ENCODE measurements around the gene TRPC4. TPM values are rescaled to one million over a fixed set of nuclear protein-coding genes. Genes with fewer than 3 reads are reported as not detected.

TRPC4 gene
- total RNA-seq, 1 experiment from 2014 or later: 0.22 TPM

- H3K36me3 ChIP-seq (ENCODE audit: low read depth, low read length): no peaks in the 10 kb centered on the region
- intact Hi-C loops (cut with micrococcal nuclease): no loop called here
- DNase-seq (no peak), ATAC-seq (no peak)
- H3K9me3 ChIP-seq (ENCODE audit: low read length): no peaks in the 10 kb centered on the region
- H3K4me2 ChIP-seq (ENCODE audit: low read length): no peak overlapping the region
- CTCF ChIA-PET: no interaction called here
- H4K20me1 ChIP-seq (ENCODE audit: low read length): no peaks in the 10 kb centered on the region
- H3K9ac ChIP-seq (ENCODE audit: low read length): no peak overlapping the region
- TF ChIP-seq EZH2 (IDR thresholded peaks at IDR 0.05; ENCODE audit: low read length, unreplicated experiment): no peak
- no peak for TF ChIP-seq EZH2phosphoT487 (IDR thresholded peaks at IDR 0.05; ENCODE audit: borderline replicate concordance, low read length)
- no peak for TF ChIP-seq CTCF (conservative IDR thresholded peaks at IDR 0.05; ENCODE audit: low read depth, low read length)
- H3K4me3 ChIP-seq (ENCODE audit: low read length): no peak overlapping the region
- H3K27ac ChIP-seq (ENCODE audit: low read length): no peak overlapping the region
- no peaks in the 10 kb centered on the region for H3F3A ChIP-seq (ENCODE audit: low read length, unreplicated experiment)
- peaks cover 37% of the 10 kb centered on the region for H3K27me3 ChIP-seq (ENCODE audit: low read length)
- no peaks in the 10 kb centered on the region for H3K4me1 ChIP-seq (ENCODE audit: insufficient read depth, low read length)
- H2AFZ ChIP-seq (ENCODE audit: low read length): no peak overlapping the region
- no TSS peak for BruUV-seq (replicated peaks)
- no peaks in the 10 kb centered on the region for H3K9me2 ChIP-seq (replicated peaks; ENCODE audit: low read length)
- POLR2A ChIA-PET (ENCODE audit: unreplicated experiment): interaction anchor here (0.6 kb wide), 1 partner anchor 602 kb away, joined by 4 read pairs; no protein-coding TSS in a partner anchor
- H3K79me2 ChIP-seq (ENCODE audit: low read length): no peaks in the 10 kb centered on the region
Measured at GRCh38 chr13:37893321-37893720, 23.7 kb upstream of the TRPC4 start.

GRCh38 chr13:37889820-37890219, 20.2 kb upstream of the TRPC4 start:
- Histone ChIP-seq H3K9me3 (ENCODE audit: low read length) (no peaks in the 10 kb centered on the region), H4K20me1 (ENCODE audit: low read length) (no peaks in the 10 kb centered on the region), H3K4me3 (ENCODE audit: low read length) (no peak overlapping the region), H3K27me3 (ENCODE audit: low read length) (peaks cover 42% of the 10 kb centered on the region), H3K27ac (ENCODE audit: low read length) (no peak overlapping the region), H3K9ac (ENCODE audit: low read length) (no peak overlapping the region), H3K36me3 (ENCODE audit: low read depth, low read length) (no peaks in the 10 kb centered on the region), H2AFZ (ENCODE audit: low read length) (no peak overlapping the region), H3K9me2 (replicated peaks; ENCODE audit: low read length) (no peaks in the 10 kb centered on the region), H3K79me2 (ENCODE audit: low read length) (no peaks in the 10 kb centered on the region), H3K4me2 (ENCODE audit: low read length) (no peak overlapping the region), H3K4me1 (ENCODE audit: insufficient read depth, low read length) (no peaks in the 10 kb centered on the region), H3F3A (ENCODE audit: low read length, unreplicated experiment) (no peaks in the 10 kb centered on the region)
- intact Hi-C loops (cut with micrococcal nuclease): no loop called here
- TF ChIP-seq CTCF (conservative IDR thresholded peaks at IDR 0.05; ENCODE audit: low read depth, low read length) (no peak), EZH2 (IDR thresholded peaks at IDR 0.05; ENCODE audit: low read length, unreplicated experiment) (no peak), EZH2phosphoT487 (IDR thresholded peaks at IDR 0.05; ENCODE audit: borderline replicate concordance, low read length) (no peak)
- BruUV-seq (replicated peaks): no TSS peak
- CTCF ChIA-PET: no interaction called here
- POLR2A ChIA-PET (ENCODE audit: unreplicated experiment): interaction anchor here (0.6 kb wide), 1 partner anchor 267 kb away, joined by 4 read pairs; no protein-coding TSS in a partner anchor
- ATAC-seq (no peak), DNase-seq (no peak)

- CTCF ChIA-PET: no interaction called here
- H3K4me1 ChIP-seq (ENCODE audit: insufficient read depth, low read length): no peaks in the 10 kb centered on the region
- no peaks in the 10 kb centered on the region for H4K20me1 ChIP-seq (ENCODE audit: low read length)
- intact Hi-C loops (cut with micrococcal nuclease): no loop called here
- H3K9me2 ChIP-seq (replicated peaks; ENCODE audit: low read length): no peaks in the 10 kb centered on the region
- no peaks in the 10 kb centered on the region for H3K36me3 ChIP-seq (ENCODE audit: low read depth, low read length)
- H2AFZ ChIP-seq (ENCODE audit: low read length): no peak overlapping the region
- POLR2A ChIA-PET (ENCODE audit: unreplicated experiment): no interaction called here
- H3K4me3 ChIP-seq (ENCODE audit: low read length): no peak overlapping the region
- no peaks in the 10 kb centered on the region for H3K9me3 ChIP-seq (ENCODE audit: low read length)
- H3K4me2 ChIP-seq (ENCODE audit: low read length): peak overlapping the region; percentile 46; the same call in 1 of the 2 replicates
- H3K79me2 ChIP-seq (ENCODE audit: low read length): no peaks in the 10 kb centered on the region
- H3K27me3 ChIP-seq (ENCODE audit: low read length): peaks cover 47% of the 10 kb centered on the region
- TF ChIP-seq EZH2 (IDR thresholded peaks at IDR 0.05; ENCODE audit: low read length, unreplicated experiment): no peak
- TF ChIP-seq EZH2phosphoT487 (IDR thresholded peaks at IDR 0.05; ENCODE audit: borderline replicate concordance, low read length): no peak
- TF ChIP-seq CTCF (conservative IDR thresholded peaks at IDR 0.05; ENCODE audit: low read depth, low read length): no peak
- no peaks in the 10 kb centered on the region for H3F3A ChIP-seq (ENCODE audit: low read length, unreplicated experiment)
- H3K27ac ChIP-seq (ENCODE audit: low read length): no peak overlapping the region
- BruUV-seq (replicated peaks): no TSS peak
- no peak overlapping the region for H3K9ac ChIP-seq (ENCODE audit: low read length)
- ATAC-seq (no peak), DNase-seq (no peak)
Measured at GRCh38 chr13:37889102-37889501, 19.5 kb upstream of the TRPC4 start.
